Measurements from ENCODE around the gene GNAQ.

- TF ChIP-seq CTCF (IDR thresholded peaks at IDR 0.05) (no peak), POLR2A (IDR thresholded peaks at IDR 0.05) (no peak)
These were observed 233.5 kb downstream of the GNAQ start for GRCh38 chr9:77798140-77798539.
